Right renal cortex interstitium (tissue), 3 donors: ENCODE results near the gene TNFAIP6. TPM values are rescaled to one million over a fixed set of nuclear protein-coding genes. Genes with fewer than 3 reads are reported as not detected.
A peak's percentile ranks its signal among the peaks of the same experiment; 100 is the strongest.
"Not testable (repeated sequence)": the region's sequence is repeated elsewhere in the genome, so short reads cannot be mapped to it uniquely, and the experiment has no call there.

Experiments
- DNase-seq, 3 donors: peaks; one replicate each; pipeline ENCODE4 v3.0.0-alpha.2; 2013; ENCODE audit warnings: low read depth in 3 of 3, low spot score in 2 of 3
- polyA plus RNA-seq, 3 donors: library from polyadenylated mRNA; unstranded; fragments of 120-200 nt; gene quantifications; one replicate each; pipeline ENCODE4 v1.2.1, GENCODE V29; 2013; ENCODE audit not compliant: insufficient read length in 3 of 3

The TNFAIP6 gene
- polyA plus RNA-seq, result 1 to 10 TPM; 1.4 to 2.4 (median 2.0) TPM

GRCh38 chr2:151357359-151357758, at the start of gene TNFAIP6:
Gene TNFAIP6, plus strand, starts transcription at chr2:151357592. Its CDS starts 75 bp downstream, at chr2:151357667.
- DNase-seq, result peak in 2 of 3 donors; percentile 23 to 24

- DNase-seq, result not testable (repeated sequence)
Measured at GRCh38 chr2:151310313-151310712, 47.1 kb upstream of the TNFAIP6 start.

GRCh38 chr2:151312440-151312839, 45.0 kb upstream of the TNFAIP6 start:
- DNase-seq, result not testable (repeated sequence)

GRCh38 chr2:151315381-151315903, 42.0 kb upstream of the TNFAIP6 start:
- DNase-seq, result peak in 1 of 3 donors; percentile 16

- no peak for DNase-seq
Measured at GRCh38 chr2:151325581-151326095, 31.8 kb upstream of the TNFAIP6 start.

- no peak for DNase-seq
Measured at GRCh38 chr2:151326554-151326953, 30.8 kb upstream of the TNFAIP6 start.

- no peak for DNase-seq
Measured at GRCh38 chr2:151329998-151330397, 27.4 kb upstream of the TNFAIP6 start.

- DNase-seq, result no peak
Measured at GRCh38 chr2:151333083-151333482, 24.3 kb upstream of the TNFAIP6 start.

GRCh38 chr2:151334082-151334815, 23.1 kb upstream of the TNFAIP6 start:
- DNase-seq, result no peak

- DNase-seq, result no peak
Measured at GRCh38 chr2:151336863-151337371, 20.5 kb upstream of the TNFAIP6 start.

GRCh38 chr2:151337643-151338042, 19.7 kb upstream of the TNFAIP6 start:
- DNase-seq, result no peak

- DNase-seq, result no peak
Measured at GRCh38 chr2:151338115-151338514, 19.3 kb upstream of the TNFAIP6 start.

- no peak for DNase-seq
Measured at GRCh38 chr2:151343073-151343472, 14.3 kb upstream of the TNFAIP6 start.

GRCh38 chr2:151344191-151344590, 13.2 kb upstream of the TNFAIP6 start:
- DNase-seq, result not testable (repeated sequence)

- no peak for DNase-seq
Measured at GRCh38 chr2:151344906-151345305, 12.5 kb upstream of the TNFAIP6 start.

GRCh38 chr2:151347294-151347693, 10.1 kb upstream of the TNFAIP6 start:
- no peak for DNase-seq

- no peak for DNase-seq
Measured at GRCh38 chr2:151347906-151348305, 9.5 kb upstream of the TNFAIP6 start.

GRCh38 chr2:151350579-151351195, 6.7 kb upstream of the TNFAIP6 start:
- no peak for DNase-seq

- DNase-seq, result no peak
Measured at GRCh38 chr2:151353995-151354394, 3.4 kb upstream of the TNFAIP6 start.

- DNase-seq, result no peak
Measured at GRCh38 chr2:151354807-151355206, 2.6 kb upstream of the TNFAIP6 start.

GRCh38 chr2:151358166-151358970, 976 bp downstream of the TNFAIP6 start:
- DNase-seq, result no peak
